HCT116 (cell line): Measurements from ENCODE around the gene CTAGE1. TPM values are rescaled to one million over a fixed set of nuclear protein-coding genes. Genes with fewer than 3 reads are reported as not detected.

Experiments used
- ATAC-seq: fragments of 200-7000 bp; cut with Tn5 transposase; 2 replicates; pipeline ENCODE4 v1.9.1; 2020; ENCODE audit warnings: mild to moderate bottlenecking, moderate library complexity
- BruUV-seq: library from RNA; stranded (reverse); fragments of 400-500 nt; replicated peaks from 2 replicates; lab custom pipeline; 2021; lab: Mats Ljungman, UMichigan
- CTCF ChIA-PET: fragments of 300-600 bp; sonication (Branson Sonifier 250); formaldehyde crosslinking; loops from one replicate; lab custom pipeline; 2021; ENCODE audit warnings: antibody characterized with exemption; lab: Charles Lee
- POLR2A ChIA-PET: fragments of 300-600, 350-600 bp; sonication (Branson Sonifier 250); formaldehyde crosslinking; loops from one replicate; lab custom pipeline; 2021; ENCODE audit warnings: antibody characterized with exemption; lab: Charles Lee
- RAD21 ChIA-PET, 2 experiments: fragments of 300-600 bp; sonication (Branson Sonifier 250); formaldehyde crosslinking; loops; one replicate each; lab custom pipeline; 2023; ENCODE audit warnings: low total read pairs in 2 of 2; ENCODE audit not compliant: uncharacterized antibody in 2 of 2, unreplicated experiment in 2 of 2, low non-redundant PET in 1 of 2; lab: Charles Lee
- DNase-seq: peaks from one replicate; pipeline ENCODE4 v3.0.0-alpha.2; 2010; ENCODE audit warnings: low read depth, low spot score
- H2AFZ ChIP-seq: fragments of 200-600 bp; shearing (Covaris generic), sonication (generic); 2 replicates; pipeline ENCODE4 v1.6.1; 2017; ENCODE audit warnings: low read depth, mixed run types, mixed read lengths, antibody characterized with exemption, low read length; ENCODE audit not compliant: poor library complexity, severe bottlenecking
- H3K27ac ChIP-seq: 2 replicates; pipeline ENCODE4 v1.5.1; 2012; ENCODE audit warnings: low read depth, low read length
- H3K27me3 ChIP-seq: fragments of 200-600 bp; sonication (generic); 2 replicates; pipeline ENCODE4 v1.6.1; 2016; ENCODE audit warnings: mixed run types, low read length, mixed read lengths; ENCODE audit not compliant: insufficient read depth
- H3K36me3 ChIP-seq, 2 experiments: fragments of 200-500 bp in 1 of 2; fragments of 200-600 bp in 1 of 2; sonication (Bioruptor generic) in 1 of 2; sonication (generic) in 1 of 2; 2 replicates each; pipeline versions ENCODE4 v1.5.1 to v1.6.1; 2014 to 2016; ENCODE audit warnings: low read length in 2 of 2, inconsistent platforms in 1 of 2, mixed read lengths in 1 of 2, mixed run types in 1 of 2; ENCODE audit not compliant: insufficient read depth in 2 of 2, control insufficient read depth in 1 of 2
- H3K4me1 ChIP-seq, 2 experiments: fragments of 200-600 bp in 1 of 2; sonication (generic) in 1 of 2; 2 replicates each; pipeline versions ENCODE4 v1.5.1 to v1.6.1; 2012 to 2017; ENCODE audit warnings: low read length in 2 of 2, inconsistent platforms in 1 of 2, mild to moderate bottlenecking in 1 of 2, mixed read lengths in 1 of 2, mixed run types in 1 of 2, moderate library complexity in 1 of 2; ENCODE audit not compliant: insufficient read depth in 2 of 2, control insufficient read depth in 1 of 2
- H3K4me2 ChIP-seq: fragments of 200-600 bp; sonication (generic); 2 replicates; pipeline ENCODE4 v1.6.1; 2017; ENCODE audit warnings: mixed run types, low read length, mixed read lengths
- H3K4me3 ChIP-seq, 2 experiments: fragments of 200-600 bp in 1 of 2; sonication (generic) in 1 of 2; replicated peaks in 1 of 2; 2 replicates each; pipeline ENCODE4 v1.5.1; 2011 to 2016; ENCODE audit warnings: low read length in 2 of 2, control low read depth in 1 of 2, low read depth in 1 of 2, mild to moderate bottlenecking in 1 of 2, mixed read lengths in 1 of 2, mixed run types in 1 of 2
- H3K79me2 ChIP-seq: fragments of 200-600 bp; sonication (generic); 2 replicates; pipeline ENCODE4 v1.6.1; 2017; ENCODE audit warnings: mild to moderate bottlenecking, mixed run types, low read length, moderate library complexity, mixed read lengths; ENCODE audit not compliant: insufficient read depth
- H3K9ac ChIP-seq: fragments of 200-600 bp; sonication (generic); 2 replicates; pipeline ENCODE4 v1.6.1; 2016; ENCODE audit warnings: low read length, mixed read lengths
- H3K9me2 ChIP-seq: fragments of 200-600 bp; sonication (generic), shearing (Covaris generic); 2 replicates; pipeline ENCODE4 v1.6.1; 2017; ENCODE audit warnings: mixed run types, mild to moderate bottlenecking, moderate library complexity; ENCODE audit not compliant: insufficient read depth
- H3K9me3 ChIP-seq, 2 experiments: fragments of 200-500 bp in 1 of 2; fragments of 200-600 bp in 1 of 2; sonication (Bioruptor generic) in 1 of 2; sonication (generic) in 1 of 2; 2 replicates each; pipeline ENCODE4 v1.6.1; 2014 to 2017; ENCODE audit warnings: low read length in 2 of 2, mixed read lengths in 2 of 2, inconsistent platforms in 1 of 2, low read depth in 1 of 2, mild to moderate bottlenecking in 1 of 2, mixed run types in 1 of 2, moderate library complexity in 1 of 2; ENCODE audit not compliant: control insufficient read depth in 1 of 2, insufficient read depth in 1 of 2
- H4K20me1 ChIP-seq: fragments of 200-600 bp; sonication (generic), shearing (Covaris generic); 2 replicates; pipeline ENCODE4 v1.6.1; 2017; ENCODE audit warnings: mixed run types, mild to moderate bottlenecking, moderate library complexity; ENCODE audit not compliant: insufficient read depth
- CBX3 ChIP-seq: IDR thresholded peaks from 2 replicates; pipeline ENCODE4 v1.6.1; 2012; ENCODE audit warnings: low read depth
- CEBPB ChIP-seq: IDR thresholded peaks from 2 replicates; pipeline ENCODE4 v1.6.1; 2012; ENCODE audit warnings: low read depth
- CTCF ChIP-seq, 3 experiments: fragments of 200-600 bp in 1 of 3; sonication (generic) in 1 of 3; IDR thresholded peaks in 2 of 3; conservative IDR thresholded peaks in 1 of 3; 2 replicates each; pipeline ENCODE4 v1.5.1; 2012 to 2017; ENCODE audit warnings: low read depth in 2 of 3, low read length in 2 of 3, antibody characterized with exemption in 1 of 3, borderline replicate concordance in 1 of 3, control low read depth in 1 of 3, mild to moderate bottlenecking in 1 of 3, mixed read lengths in 1 of 3, mixed run types in 1 of 3, moderate library complexity in 1 of 3; ENCODE audit not compliant: insufficient read depth in 1 of 3
- ELF1 ChIP-seq: IDR thresholded peaks from 2 replicates; pipeline ENCODE4 v1.6.1; 2012; ENCODE audit warnings: low read depth, borderline replicate concordance
- EZH2phosphoT487 ChIP-seq: fragments of 200-600 bp; IDR thresholded peaks from 2 replicates; pipeline ENCODE4 v1.6.1; 2018; ENCODE audit warnings: antibody characterized with exemption, borderline replicate concordance
- FOSL1 ChIP-seq: IDR thresholded peaks from 2 replicates; pipeline ENCODE4 v1.6.1; 2012; ENCODE audit warnings: low read depth
- JUND ChIP-seq: IDR thresholded peaks from 2 replicates; pipeline ENCODE4 v1.6.1; 2012
- POLR2A ChIP-seq: IDR thresholded peaks from 2 replicates; pipeline ENCODE4 v1.7.0; 2011; ENCODE audit warnings: borderline replicate concordance; ENCODE audit not compliant: insufficient read depth, insufficient read length; ENCODE audit errors: extremely low read depth
- POLR2AphosphoS5 ChIP-seq: IDR thresholded peaks from 2 replicates; pipeline ENCODE4 v1.6.1; 2011; ENCODE audit warnings: mild to moderate bottlenecking, low read depth, low read length, moderate library complexity
- REST ChIP-seq: IDR thresholded peaks from 2 replicates; pipeline ENCODE4 v1.6.1; 2012; ENCODE audit warnings: low read depth
- SP1 ChIP-seq: IDR thresholded peaks from 2 replicates; pipeline ENCODE4 v1.6.1; 2012; ENCODE audit warnings: low read depth
- YY1 ChIP-seq: IDR thresholded peaks from 2 replicates; pipeline ENCODE4 v1.6.1; 2011; ENCODE audit warnings: low read length, low read depth, moderate library complexity, mild to moderate bottlenecking; ENCODE audit not compliant: insufficient replicate concordance; ENCODE audit errors: extremely low read depth
- ZFX ChIP-seq: fragments of 450-650 bp; IDR thresholded peaks from 2 replicates; pipeline ENCODE4 v1.6.1; 2017
- ZNF274 ChIP-seq: fragments of 200-500 bp; sonication (Bioruptor generic); IDR thresholded peaks from 2 replicates; pipeline ENCODE4 v1.6.1; 2014; ENCODE audit warnings: mild to moderate bottlenecking, low read depth, low read length, inconsistent platforms
- intact Hi-C: fragments of 100-400 bp; cut with micrococcal nuclease; formaldehyde crosslinking; loops from 2 replicates; pipeline ENCODE4 v1.10.0; 2022
- total RNA-seq: library from RNA; stranded (reverse); gene quantifications from one replicate; pipeline ENCODE4 v1.2.1, GENCODE V29; 2021; ENCODE audit not compliant: unreplicated experiment

The CTAGE1 gene
- total RNA-seq, 1 experiment from 2014 or later: not detected

GRCh38 chr18:22463076-22463475, 45.4 kb upstream of the CTAGE1 start:
- H3K36me3 ChIP-seq: no peaks in the 10 kb centered on the region
- no peaks in the 10 kb centered on the region for H3K27me3 ChIP-seq
- no peak overlapping the region for H3K9ac ChIP-seq
- intact Hi-C loops: no loop called here
- ChIA-PET RAD21 (no interaction called here), CTCF (no interaction called here), POLR2A (no interaction called here)
- H3K9me3 ChIP-seq: no peaks in the 10 kb centered on the region
- H3K27ac ChIP-seq: no peak overlapping the region
- no peak overlapping the region for H3K4me2 ChIP-seq
- H4K20me1 ChIP-seq: no peaks in the 10 kb centered on the region
- ATAC-seq (no peak), DNase-seq (no peak)
- no peak overlapping the region for H2AFZ ChIP-seq
- no peak overlapping the region for H3K4me3 ChIP-seq
- no peaks in the 10 kb centered on the region for H3K79me2 ChIP-seq
- TF ChIP-seq ZFX (no peak), ELF1 (no peak), POLR2A (no peak), REST (no peak), EZH2phosphoT487 (no peak), JUND (no peak), CEBPB (no peak), SP1 (no peak), YY1 (no peak), ZNF274 (no peak), FOSL1 (no peak), CTCF (IDR thresholded peaks at IDR 0.05 in 2 of 3, conservative IDR thresholded peaks at IDR 0.05 in 1 of 3; ENCODE audit: borderline replicate concordance in 1 of 3, insufficient read depth in 1 of 3, low read depth in 2 of 3, low read length in 2 of 3) (no peak), CBX3 (no peak), POLR2AphosphoS5 (no peak)
- TF ChIP-seq, all 23 proteins: peak for 0
- H3K9me2 ChIP-seq: no peaks in the 10 kb centered on the region
- no TSS peak for BruUV-seq
- H3K4me1 ChIP-seq: peaks cover 26 to 27% of the 10 kb centered on the region in 2 experiments
